Kidney (tissue), 14 donors: ENCODE results near the gene TECTB. TPM values are rescaled to one million over a fixed set of nuclear protein-coding genes. Genes with fewer than 3 reads are reported as not detected.

Experiments
- DNase-seq, 5 donors: peaks; one replicate each; pipeline ENCODE4 v3.0.0-alpha.2; 2013 to 2020
- FAIRE-seq: peaks from 2 replicates; lab custom pipeline; 2012; peaks lifted over from hg19 to GRCh38; lab: Jason Lieb, UNC
- H3K27ac ChIP-seq, 2 donors: one replicate each; pipeline ENCODE4 v1.7.0; 2013; ENCODE audit warnings: low read depth in 2 of 2, low read length in 2 of 2, inconsistent platforms in 1 of 2
- H3K27me3 ChIP-seq: one replicate; pipeline ENCODE4 v1.7.1; 2013; ENCODE audit warnings: low read length, inconsistent platforms; ENCODE audit not compliant: control insufficient read depth, insufficient read depth
- H3K36me3 ChIP-seq, 3 donors: one replicate each; pipeline versions ENCODE4 v1.7.0 to v1.7.1; 2013; ENCODE audit warnings: low read length in 3 of 3, control low read depth in 1 of 3, inconsistent platforms in 1 of 3; ENCODE audit not compliant: insufficient read depth in 3 of 3, control insufficient read depth in 2 of 3
- H3K4me1 ChIP-seq, 3 donors: one replicate each; pipeline versions ENCODE4 v1.7.0 to v1.7.1; 2013; ENCODE audit warnings: low read length in 3 of 3, inconsistent platforms in 1 of 3, low read depth in 1 of 3; ENCODE audit not compliant: control insufficient read depth in 2 of 3, insufficient read depth in 2 of 3
- H3K4me3 ChIP-seq, 3 donors: one replicate each; pipeline versions ENCODE4 v1.7.0 to v1.8.1; 2013; ENCODE audit warnings: low read length in 3 of 3, control low read depth in 1 of 3, inconsistent platforms in 1 of 3
- H3K9ac ChIP-seq, 3 donors: one replicate each; pipeline versions ENCODE4 v1.7.0 to v1.7.1; 2013; ENCODE audit warnings: low read length in 3 of 3, control low read depth in 1 of 3, inconsistent platforms in 1 of 3
- H3K9me3 ChIP-seq, 3 donors: one replicate each; pipeline versions ENCODE4 v1.7.0 to v1.7.1; 2013; ENCODE audit warnings: low read length in 3 of 3, control low read depth in 1 of 3, inconsistent platforms in 1 of 3; ENCODE audit not compliant: control insufficient read depth in 2 of 3, insufficient read depth in 1 of 3
- CTCF ChIP-seq: IDR thresholded peaks from 3 replicates; pipeline ENCODE4 v1.5.1; 2012; ENCODE audit warnings: mild to moderate bottlenecking, moderate library complexity, borderline replicate concordance; ENCODE audit not compliant: insufficient read depth; ENCODE audit errors: extremely low read depth
- intact Hi-C: fragments of 100-400 bp; cut with DNase I; formaldehyde crosslinking; loops from one replicate; pipeline ENCODE4 v1.11.1; 2022
- polyA plus RNA-seq: library from polyadenylated mRNA; stranded (reverse); fragments of 350-450 nt; fragmentation: Illumina TruSeq; extraction: RNeasy Lipid Tissue Mini Kit (QIAGEN cat#74804); gene quantifications from one replicate; pipeline ENCODE4 v1.2.3, GENCODE V29; 2014; ENCODE audit warnings: low read depth, low replicate concordance; ENCODE audit not compliant: insufficient read depth
- total RNA-seq: library from RNA; stranded (reverse); fragmentation: NEBNext Ultra II Directional; extraction: Animal tissue kit (Norgen Biotek cat#: 25700); gene quantifications from one replicate; pipeline ENCODE4 v1.2.1, GENCODE V29; 2021
- donor health status: control.
- donor health status: control.
- donor health status: control.
- donor health status: control.
- donor health status: control.
- donor health status: DM: yes; HTN: yes; CAD: no.
- donor health status: Normal renal cell carcinoma (clear cell type).

The TECTB gene
- total and polyA plus RNA-seq, 2 donors from 2014 or later = not detected

GRCh38 chr10:112287844-112288243 is 4.6 kb downstream of the TECTB start:
- TF ChIP-seq CTCF = no peak
- Histone ChIP-seq H3K9me3 (no peaks in the 10 kb centered on the region), H3K4me3 (no peak overlapping the region), H3K27me3 (no peaks in the 10 kb centered on the region), H3K4me1 (no peaks in the 10 kb centered on the region), H3K36me3 (no peaks in the 10 kb centered on the region), H3K9ac (no peak overlapping the region), H3K27ac (no peak overlapping the region)
- DNase-seq = no peak
- intact Hi-C loops = no loop called here
- no peak for FAIRE-seq

- H3K9ac ChIP-seq = no peak overlapping the region
Measured at GRCh38 chr10:112288486-112288885, 5.3 kb downstream of the TECTB start.

GRCh38 chr10:112289373-112290053 is 6.3 kb downstream of the TECTB start:
- no peak overlapping the region for H3K4me3 ChIP-seq
- no peak for TF ChIP-seq CTCF
- H3K9me3 ChIP-seq = no peaks in the 10 kb centered on the region
- intact Hi-C loops = no loop called here
- H3K9ac ChIP-seq = no peak overlapping the region
- no peaks in the 10 kb centered on the region for H3K27me3 ChIP-seq
- FAIRE-seq = no peak
- no peaks in the 10 kb centered on the region for H3K36me3 ChIP-seq
- no peaks in the 10 kb centered on the region for H3K4me1 ChIP-seq
- no peak overlapping the region for H3K27ac ChIP-seq
- DNase-seq = no peak

More at GRCh38 chr10:112288486-112288885, 5.3 kb downstream of the TECTB start:
- FAIRE-seq = no peak
- no peak for TF ChIP-seq CTCF
- no peak overlapping the region for H3K27ac ChIP-seq
- no peaks in the 10 kb centered on the region for H3K4me1 ChIP-seq
- no peak for DNase-seq
- no peaks in the 10 kb centered on the region for H3K9me3 ChIP-seq
- no peaks in the 10 kb centered on the region for H3K27me3 ChIP-seq
- H3K36me3 ChIP-seq = no peaks in the 10 kb centered on the region
- H3K4me3 ChIP-seq = no peak overlapping the region
- intact Hi-C loops = no loop called here

GRCh38 chr10:112290054-112290373 is 6.8 kb downstream of the TECTB start:
- no peaks in the 10 kb centered on the region for H3K27me3 ChIP-seq

More at GRCh38 chr10:112290054-112290373, 6.8 kb downstream of the TECTB start:
- Histone ChIP-seq H3K9ac (no peak overlapping the region), H3K4me3 (no peak overlapping the region), H3K9me3 (no peaks in the 10 kb centered on the region), H3K27ac (no peak overlapping the region), H3K4me1 (no peaks in the 10 kb centered on the region), H3K36me3 (no peaks in the 10 kb centered on the region)
- DNase-seq (no peak), FAIRE-seq (no peak)
- intact Hi-C loops = no loop called here
- TF ChIP-seq CTCF = no peak
